Stimulated activated CD8-positive, alpha-beta memory T cell treated with anti-CD3 and anti-CD28 coated beads, Interleukin-7, amount 100 ng/mL, for 4 hours (primary cell): ENCODE results near the gene BBOX1.
"Not testable (repeated sequence)": the region's sequence is repeated elsewhere in the genome, so short reads cannot be mapped to it uniquely, and the experiment has no call there.

ENCODE experiments used
- DNase-seq, 2 donors: peaks; one replicate each; pipeline ENCODE4 v3.0.0-alpha.2; 2020; ENCODE audit warnings: low read depth in 2 of 2

Gene BBOX1

DNA sequence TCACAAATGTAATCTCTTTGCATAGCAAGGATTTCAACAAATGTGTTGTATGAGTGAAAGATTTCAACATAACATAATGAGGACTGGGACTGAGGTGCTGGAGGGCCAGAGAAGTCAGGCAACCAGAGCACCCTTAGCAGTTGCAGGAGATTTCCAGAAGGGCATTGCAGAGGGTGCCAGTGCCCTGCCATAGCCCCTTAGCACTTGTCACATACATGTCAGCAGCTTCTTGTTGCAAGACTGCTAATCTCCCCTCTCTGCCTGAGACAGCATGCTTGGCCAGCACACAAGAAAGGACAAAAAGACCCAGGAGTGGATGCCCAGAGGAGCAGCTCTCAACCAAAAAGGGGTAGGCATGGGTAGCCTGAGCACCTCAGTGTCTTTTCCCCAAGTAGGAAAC is 43.2 kb downstream of the BBOX1 start:
- no peak for DNase-seq

DNA sequence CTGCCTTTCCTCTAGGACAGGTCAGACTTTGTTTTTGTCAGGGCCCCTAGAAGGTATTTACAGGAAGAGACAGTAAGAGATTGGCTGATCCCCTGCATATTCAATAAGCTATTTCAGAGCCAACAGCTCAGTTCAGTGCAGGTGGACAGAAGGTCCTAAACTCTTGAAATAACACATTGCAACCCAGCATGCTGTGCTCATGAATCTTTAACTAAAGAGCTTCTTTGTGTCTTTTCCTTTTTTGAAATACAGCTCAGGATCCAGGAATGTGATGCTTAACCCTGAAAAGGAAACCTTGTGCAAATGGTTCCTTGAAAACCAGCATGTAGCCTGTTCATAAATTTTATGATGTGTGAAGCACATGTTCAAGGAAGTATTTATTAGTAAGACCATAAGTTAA is 43.9 kb downstream of the BBOX1 start:
- DNase-seq = no peak

DNA sequence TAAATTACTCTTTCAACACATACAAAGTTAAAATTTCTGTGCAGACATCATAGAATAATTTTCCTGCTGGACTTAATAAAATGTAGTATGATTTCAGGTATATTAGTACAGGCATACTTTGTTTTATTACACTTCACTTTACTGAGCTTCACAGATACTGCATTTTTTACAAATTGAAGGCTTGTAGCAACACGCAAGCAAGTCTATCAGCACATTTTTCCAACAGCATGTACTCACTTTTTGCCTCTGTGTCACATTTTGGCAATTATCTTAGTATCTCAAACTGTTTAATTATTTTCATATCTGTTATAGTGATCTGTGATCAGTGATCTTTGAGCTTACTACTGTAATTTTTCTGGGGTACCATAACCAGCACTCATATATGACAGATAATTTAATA is 44.5 kb downstream of the BBOX1 start:
- no peak for DNase-seq

DNA sequence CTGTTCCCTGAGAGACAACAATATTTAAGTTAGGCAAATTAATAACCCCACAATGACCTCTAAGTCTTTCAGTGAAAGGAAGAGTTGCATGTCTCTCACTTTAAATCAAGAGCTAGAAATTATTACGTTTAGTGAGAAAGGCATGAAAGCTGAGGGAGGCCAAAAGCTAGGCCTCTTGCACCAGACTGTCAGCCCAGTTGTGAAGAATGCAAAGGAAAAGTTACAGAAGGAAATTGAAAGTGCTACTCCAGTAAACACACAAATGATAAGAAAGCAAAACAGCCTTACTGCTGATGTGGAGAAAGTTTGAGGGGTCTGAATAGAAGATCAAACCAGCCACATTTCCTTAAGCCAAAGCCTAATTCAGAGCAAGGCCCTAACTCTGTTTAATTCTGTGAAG is 45.0 kb downstream of the BBOX1 start:
- no peak for DNase-seq

DNA sequence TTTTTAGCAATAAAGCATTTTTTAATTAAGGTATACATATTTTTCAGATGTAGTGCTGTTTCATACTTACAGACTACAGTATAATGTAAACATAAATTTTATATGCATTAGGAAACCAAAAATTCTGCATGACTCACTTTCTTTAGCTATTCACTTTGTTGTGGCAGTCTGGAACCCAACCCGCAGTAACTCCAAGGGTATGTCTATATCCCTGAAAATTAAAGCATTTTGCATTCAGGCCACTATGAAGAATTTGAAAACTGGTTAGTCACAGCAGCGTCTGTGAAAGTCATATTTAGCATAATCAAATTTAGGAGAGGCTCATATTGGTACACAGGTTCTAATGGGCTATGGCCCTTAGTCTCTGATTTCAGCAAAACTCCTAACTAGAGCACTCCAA is 46.8 kb downstream of the BBOX1 start:
- DNase-seq = no peak

DNA sequence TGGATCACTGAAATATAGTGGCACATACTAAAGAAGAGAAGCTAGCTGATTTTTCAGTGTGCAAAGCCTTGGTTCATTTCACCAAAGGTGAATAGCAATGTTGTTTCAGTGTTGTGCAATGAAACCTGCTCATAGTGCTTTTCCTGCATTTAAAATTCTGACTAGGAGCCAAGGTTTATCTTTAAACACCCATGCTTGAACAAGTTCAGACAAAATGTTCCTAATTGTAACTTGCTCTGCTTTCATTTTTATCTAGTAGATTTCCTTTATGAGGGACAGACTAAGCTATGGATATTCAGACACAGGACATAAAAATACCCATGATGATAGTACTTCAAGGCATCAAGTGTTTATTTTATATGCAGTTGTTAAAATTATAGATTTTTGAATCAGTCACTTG is 47.7 kb downstream of the BBOX1 start:
- DNase-seq = no peak

DNA sequence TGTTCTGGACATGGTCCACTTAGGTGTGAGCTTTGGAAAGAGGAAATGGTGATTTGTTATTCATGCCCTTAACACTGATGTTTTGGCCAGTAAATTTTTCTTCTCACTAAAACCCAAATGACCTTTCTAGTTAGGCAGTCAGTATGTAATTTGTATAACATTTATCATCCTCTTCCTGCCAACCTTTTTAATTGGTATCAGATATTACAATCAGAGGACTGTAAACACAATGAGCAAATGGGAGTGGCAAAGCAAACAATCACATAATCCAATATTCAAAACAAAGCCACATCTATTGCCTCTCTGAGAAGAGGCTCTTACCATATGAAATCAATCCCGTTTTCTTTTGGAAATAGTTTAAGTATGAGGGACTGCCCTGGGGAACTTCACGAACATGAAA is 49.1 kb downstream of the BBOX1 start:
- no peak for DNase-seq

DNA sequence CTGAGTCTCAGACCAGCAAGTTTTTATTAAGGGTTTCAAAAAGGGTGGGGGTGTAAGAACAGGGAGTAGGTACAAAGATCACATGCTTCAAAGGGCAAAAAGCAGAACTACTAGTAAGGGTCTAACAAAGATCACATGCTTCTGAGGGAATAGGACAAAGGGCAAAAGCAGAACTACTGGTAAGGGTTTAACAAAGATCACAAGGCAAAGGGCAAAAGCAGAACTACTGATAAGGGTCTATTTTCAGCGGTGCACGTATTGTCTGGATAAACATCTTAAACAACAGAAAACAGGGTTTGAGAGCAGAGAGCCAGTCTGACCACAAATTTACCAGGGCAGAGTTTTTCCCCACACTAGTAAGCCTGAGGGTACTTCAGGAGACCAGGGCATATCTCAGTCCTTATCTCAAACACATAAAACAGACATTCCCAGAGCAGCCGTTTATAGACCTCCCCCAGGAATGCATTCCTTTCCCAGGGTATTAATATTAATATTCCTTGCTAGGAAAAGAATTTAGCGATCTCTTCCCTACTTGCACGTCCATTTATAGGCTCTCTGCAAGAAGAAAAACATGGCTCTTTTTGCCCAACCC is 49.8 kb downstream of the BBOX1 start:
- DNase-seq = not testable (repeated sequence)

DNA sequence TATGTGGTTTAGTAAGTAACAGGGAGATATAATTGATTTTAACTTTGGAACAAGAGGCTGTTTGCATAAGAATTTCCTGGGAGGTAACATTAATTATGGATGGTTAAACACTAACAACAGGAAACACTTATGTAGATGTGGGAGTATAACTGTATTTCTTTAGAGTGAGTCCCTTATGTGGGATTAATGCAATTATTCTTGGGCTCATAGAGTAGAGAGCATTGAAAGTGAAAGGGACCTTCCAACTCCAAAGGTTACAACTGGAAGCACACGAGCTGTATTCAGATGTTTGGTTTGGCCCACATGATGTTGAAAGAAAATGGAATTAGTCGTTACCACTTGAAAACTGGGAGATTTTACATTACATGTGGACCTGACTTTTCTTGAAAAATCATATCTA is 53.5 kb downstream of the BBOX1 start:
- no peak for DNase-seq

DNA sequence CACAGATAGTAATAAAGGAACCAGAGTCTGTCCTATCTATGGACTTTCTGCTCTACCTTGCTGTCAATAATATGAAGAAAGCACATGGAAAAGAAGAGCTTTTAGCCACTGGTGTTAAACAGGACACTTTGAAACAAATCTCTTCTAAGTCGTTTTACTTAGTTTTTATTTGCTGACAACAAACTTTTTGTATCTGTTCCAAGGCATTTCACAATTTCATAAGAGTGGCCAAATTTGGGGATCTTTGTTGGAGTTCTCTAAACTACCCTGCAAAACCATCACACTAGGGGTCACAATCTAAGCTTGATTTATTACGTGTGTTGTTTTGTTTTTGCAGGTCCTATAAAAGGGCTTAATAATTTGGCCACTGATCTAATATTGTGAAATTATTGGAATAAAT is 54.4 kb downstream of the BBOX1 start:
- DNase-seq = no peak

DNA sequence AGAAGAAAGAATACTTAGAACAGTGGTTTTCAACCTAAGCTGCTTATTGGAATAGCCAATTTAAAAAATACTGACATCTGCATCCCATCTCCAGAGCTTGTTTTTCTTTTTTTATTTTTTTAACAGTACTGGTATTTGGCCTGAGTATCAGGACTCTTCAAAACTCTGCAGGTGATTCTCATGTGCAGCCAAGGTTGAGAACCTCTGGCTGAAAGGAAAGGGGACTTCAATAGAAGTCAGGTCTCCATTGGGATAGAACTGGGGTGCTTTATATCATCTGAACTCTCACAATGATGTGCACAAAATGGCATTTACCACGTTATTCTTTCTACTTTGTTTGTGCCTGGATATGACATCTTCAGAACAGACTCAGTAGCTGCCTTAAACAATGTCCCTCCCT is 55.3 kb downstream of the BBOX1 start:
- DNase-seq = no peak

DNA sequence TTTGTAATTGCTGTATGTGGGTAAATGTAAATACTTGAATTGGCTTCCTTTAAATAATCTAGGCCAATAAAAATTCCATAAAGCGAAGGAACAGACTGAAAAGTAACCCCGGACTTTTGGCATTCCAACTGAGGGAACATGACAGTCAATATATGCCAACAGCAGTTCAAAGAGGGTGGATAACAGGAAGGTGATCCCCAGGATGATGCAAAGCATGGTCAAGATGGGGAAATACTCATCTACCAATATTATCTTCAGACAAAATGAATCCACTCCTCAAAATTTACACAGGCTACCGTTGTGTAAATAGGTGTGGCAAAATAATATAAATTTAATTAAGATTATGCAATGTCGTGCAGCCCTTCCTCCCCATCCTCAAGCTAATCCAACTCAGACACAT is 56.9 kb downstream of the BBOX1 start:
- no peak for DNase-seq

DNA sequence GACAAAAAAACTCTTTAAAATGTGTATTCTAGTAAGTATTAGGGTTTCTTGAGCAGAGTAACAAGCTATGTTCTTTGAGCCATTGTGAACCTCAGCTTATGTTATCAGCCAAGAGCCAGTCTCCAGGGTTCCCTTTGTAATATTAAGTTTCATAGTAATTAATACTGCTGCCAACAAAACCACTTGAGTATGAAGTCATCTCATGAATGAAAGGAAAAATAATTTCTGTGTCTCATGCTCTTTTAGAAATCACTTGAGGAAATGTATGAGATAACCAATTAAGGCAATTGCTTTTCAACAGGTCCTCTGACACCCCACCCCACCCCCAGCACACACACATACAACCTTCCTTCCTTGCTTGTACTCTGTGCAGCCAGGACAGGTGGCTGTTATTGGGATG is 59.9 kb downstream of the BBOX1 start:
- no peak for DNase-seq

DNA sequence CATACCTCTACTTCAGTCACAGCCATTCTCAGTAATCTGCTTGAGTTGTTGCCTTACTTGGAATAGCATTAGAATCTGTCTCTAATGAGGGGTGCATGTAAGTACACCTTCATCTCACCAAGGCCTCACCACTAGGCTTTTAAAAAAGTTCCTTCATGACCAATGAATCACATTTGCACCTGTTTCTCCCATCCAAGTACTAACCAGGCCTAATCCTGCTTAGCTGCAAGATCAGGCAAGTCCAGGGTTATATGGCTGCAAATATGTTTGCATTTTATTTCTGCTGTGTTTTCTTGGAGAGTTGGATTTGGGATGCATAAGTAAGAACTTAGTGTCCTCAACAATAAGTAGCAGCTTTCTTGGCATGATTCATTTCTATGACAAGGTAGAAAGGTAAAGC is 66.9 kb downstream of the BBOX1 start:
- no peak for DNase-seq

DNA sequence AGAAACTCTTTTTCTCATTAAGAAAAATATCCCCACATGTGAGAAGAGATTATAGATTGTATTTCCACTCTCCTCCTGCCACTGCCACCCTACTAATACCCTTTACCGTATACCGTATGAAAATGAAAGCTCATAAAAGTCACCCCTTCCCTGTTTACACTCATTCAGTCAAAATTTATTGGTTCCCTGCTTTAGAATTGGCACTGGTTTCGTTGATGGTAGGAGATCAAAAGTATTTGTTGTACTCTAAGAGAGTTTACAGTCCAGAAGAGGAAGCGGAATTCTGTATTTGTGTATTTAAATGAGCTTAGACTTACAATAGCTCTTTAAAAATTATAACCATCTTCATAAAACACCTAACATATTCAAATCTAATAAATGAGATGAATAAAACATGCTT is 68.2 kb downstream of the BBOX1 start:
- DNase-seq = no peak

DNA sequence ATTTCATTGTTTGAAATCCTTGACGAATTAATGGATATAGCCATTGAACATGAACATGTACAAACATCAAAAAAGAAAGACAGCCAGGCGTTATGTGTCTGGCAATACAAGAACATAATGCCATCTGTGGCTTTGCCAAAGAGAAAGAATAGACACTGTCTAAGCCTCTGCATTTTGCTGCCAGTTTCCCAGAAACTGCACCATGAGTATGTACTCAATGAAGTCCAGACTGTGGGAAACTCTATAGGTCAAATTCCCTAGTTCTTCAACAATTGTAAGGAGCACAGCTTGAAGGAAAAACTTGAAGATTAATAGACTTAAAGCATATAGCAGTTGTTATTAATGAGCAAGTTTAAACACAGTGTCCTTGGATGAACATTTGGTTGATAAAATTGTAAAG is 71.3 kb downstream of the BBOX1 start:
- DNase-seq = no peak

DNA sequence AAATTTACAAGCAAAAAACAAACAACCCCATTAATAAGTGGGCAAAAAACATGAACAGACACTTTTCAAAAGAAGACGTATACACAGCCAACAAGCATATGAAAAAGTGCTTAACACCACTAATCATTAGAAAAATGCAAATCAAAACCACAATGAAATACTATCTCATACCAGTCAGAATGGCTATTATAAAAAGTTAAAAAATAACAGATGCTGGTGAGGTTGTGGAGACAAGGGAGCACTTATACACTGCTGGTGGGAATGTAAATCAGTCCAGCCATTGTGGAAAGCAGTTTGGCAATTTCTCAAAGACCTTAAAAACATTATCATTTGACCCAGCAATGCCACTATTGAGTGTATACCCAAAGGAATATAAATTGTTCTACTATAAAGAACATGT is 72.3 kb downstream of the BBOX1 start:
- no peak for DNase-seq

DNA sequence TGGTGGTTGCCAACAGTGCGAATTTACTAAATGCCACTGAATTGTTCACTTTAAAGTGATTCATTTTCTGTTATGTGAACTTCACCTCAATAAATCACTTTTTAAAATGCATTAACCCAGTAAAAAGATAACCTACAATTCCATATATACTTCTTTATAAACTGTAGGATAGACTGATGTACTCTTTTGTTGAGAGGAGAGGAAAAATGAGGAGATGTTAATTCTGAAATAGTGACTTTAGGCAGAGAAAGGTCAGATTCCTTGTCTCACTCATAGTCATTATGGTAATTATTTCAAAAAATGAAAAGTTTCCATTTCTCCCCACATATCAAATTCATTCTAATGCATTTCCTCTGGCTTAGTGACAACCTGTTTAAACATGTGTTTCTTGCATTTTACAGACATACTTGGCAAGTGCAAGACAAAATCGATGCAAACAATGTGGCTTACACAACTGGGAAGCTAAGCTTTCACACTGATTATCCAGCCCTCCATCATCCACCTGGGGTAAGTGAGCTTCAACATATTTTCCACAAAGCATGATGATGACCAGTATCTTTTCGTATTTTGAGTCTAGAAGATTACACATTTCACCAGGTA is 74.5 kb downstream of the BBOX1 start:
- DNase-seq = no peak

DNA sequence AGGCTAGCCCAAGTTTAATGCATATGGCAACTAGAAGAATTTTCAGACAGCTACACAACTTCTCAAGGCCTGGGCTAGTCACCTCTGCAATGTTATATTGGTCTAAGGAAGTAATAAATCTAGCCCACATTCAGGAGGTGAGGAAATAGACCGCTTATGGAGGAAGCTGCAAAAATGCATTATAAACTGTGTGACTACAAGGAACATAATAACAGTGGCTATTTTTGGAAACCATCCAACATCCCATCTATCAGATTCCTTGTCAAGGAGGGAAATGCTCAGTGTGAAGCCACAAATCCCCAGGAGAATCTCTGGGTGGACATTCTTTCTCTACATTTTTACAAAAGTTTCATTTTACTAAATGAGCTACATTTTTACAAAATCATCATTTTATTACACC is 76.1 kb downstream of the BBOX1 start:
- no peak for DNase-seq

DNA sequence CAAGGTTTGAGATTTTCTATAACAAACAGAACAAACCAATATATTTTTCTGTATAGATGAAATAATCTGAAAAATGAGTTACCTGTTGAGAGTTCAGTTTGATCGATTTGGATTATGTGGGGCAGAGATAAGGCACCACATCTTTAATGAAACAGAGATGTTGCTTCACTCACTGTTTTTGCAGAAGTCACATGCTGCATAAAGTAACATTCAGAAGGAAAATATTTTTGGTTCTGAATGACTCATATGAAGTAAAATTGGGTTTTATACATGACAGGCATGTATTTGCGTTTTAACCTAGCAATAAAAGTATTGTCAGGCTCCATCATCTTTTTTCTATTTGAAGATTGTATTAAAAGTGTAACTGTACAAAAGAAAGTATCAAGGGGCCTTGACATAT is 77.8 kb downstream of the BBOX1 start:
- DNase-seq = no peak

DNA sequence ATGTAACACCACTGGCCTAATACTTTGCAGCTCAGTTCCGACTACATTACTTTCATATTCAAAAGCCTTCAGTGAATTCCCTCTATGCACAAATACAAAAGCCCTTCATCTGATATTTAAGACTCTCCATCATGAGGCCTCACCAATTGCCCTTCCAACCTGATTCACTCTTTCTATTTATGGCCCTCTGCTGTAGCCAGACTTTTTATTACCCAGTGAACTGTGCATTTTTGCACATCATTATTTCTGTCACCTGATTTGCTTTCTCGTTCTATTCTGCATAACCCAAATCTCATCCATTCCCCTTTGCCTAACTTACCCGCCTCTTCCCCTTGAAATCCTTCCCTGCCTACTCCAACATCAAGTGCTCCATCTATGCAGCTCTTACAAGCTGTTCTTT is 78.3 kb downstream of the BBOX1 start:
- DNase-seq = no peak

DNA sequence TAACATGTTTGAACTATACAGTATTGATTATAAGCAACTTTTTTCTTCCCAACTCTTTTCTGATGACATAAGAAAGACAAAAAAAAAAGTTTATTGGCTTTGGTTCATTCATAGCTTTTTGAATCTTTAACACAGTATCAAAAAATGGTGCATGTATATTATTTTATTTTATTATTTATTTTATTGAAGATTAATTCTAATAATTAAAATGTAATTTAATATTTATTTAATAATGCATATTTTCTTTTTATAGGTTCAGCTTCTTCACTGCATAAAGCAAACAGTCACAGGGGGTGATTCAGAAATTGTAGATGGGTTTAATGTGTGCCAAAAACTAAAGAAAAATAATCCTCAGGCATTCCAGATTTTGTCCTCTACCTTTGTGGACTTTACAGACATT is 78.8 kb downstream of the BBOX1 start:
- DNase-seq = no peak

DNA sequence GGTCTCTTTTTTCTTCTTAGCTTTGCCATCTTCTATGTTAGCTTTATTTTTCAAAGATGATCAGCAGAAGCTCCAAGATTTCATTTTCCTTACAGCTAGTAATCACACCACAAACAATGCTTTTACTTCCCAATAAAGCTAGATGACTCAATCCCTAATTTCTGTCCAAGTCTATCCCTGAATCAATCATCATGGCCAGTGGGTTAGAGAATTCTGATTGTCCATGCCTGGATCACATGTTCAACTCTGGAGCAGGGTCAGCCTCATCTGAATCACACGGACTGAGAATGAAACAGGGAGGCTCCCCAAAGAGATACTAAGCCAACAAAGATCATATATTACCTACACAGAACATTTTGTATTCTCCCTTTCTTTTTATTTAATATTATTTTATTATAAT is 79.6 kb downstream of the BBOX1 start:
- DNase-seq = no peak

DNA sequence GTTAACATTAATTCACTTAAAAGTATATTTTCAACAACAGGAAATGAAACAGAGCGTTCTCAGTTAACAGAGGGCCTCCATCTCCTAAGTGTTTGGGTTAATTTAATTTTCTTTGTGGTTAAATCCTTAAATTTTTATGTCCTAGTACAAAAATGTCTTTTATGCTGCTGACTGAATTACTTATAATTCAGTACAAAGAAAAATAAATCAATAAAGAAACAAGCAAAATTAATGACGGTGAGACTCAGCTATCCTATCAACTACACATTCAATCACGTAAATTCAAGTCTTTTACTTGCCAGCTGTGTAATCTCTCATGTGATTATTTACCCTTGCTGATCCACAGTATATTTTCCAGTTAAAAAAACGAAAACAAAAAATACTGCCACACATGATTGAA is 81.4 kb downstream of the BBOX1 start:
- DNase-seq = no peak
